DND-41 (cell line): Measurements from ENCODE around the gene SPRY2.
"Not testable (repeated sequence)": the region's sequence is repeated elsewhere in the genome, so short reads cannot be mapped to it uniquely, and the experiment has no call there.

Source experiments
- ATAC-seq: fragments of 200-7000 bp; cut with Tn5 transposase; 3 replicates; pipeline ENCODE4 v1.9.1; 2021; ENCODE audit warnings: low read depth; ENCODE audit not compliant: insufficient read depth
- DNase-seq: peaks from one replicate; pipeline ENCODE4 v3.0.0-alpha.2; 2020
- H2AFZ ChIP-seq: 2 replicates; pipeline ENCODE4 v1.6.0; 2012; ENCODE audit warnings: low read depth, low read length
- H3K27ac ChIP-seq: 2 replicates; pipeline ENCODE4 v1.5.1; 2012; ENCODE audit warnings: low read length, inconsistent platforms
- H3K27me3 ChIP-seq: fragments of 200-600 bp; sonication (generic); 2 replicates; pipeline ENCODE4 v1.6.0; 2012; ENCODE audit warnings: low read length, mild to moderate bottlenecking, inconsistent platforms; ENCODE audit not compliant: insufficient read depth, poor library complexity
- H3K36me3 ChIP-seq: 2 replicates; pipeline ENCODE4 v1.5.1; 2012; ENCODE audit warnings: low read length, inconsistent platforms; ENCODE audit not compliant: insufficient read depth
- H3K4me1 ChIP-seq: 2 replicates; pipeline ENCODE4 v1.5.1; 2012; ENCODE audit warnings: mild to moderate bottlenecking, low read length; ENCODE audit not compliant: insufficient read depth
- H3K4me2 ChIP-seq: 2 replicates; pipeline ENCODE4 v1.6.0; 2012; ENCODE audit warnings: mild to moderate bottlenecking, moderate library complexity, low read length, inconsistent platforms; ENCODE audit not compliant: insufficient read depth
- H3K4me3 ChIP-seq, 2 experiments: fragments of 200-600 bp in 1 of 2; shearing (Covaris generic) in 1 of 2; 2 replicates each; pipeline ENCODE4 v1.5.1; 2012 to 2016; ENCODE audit warnings: inconsistent platforms in 2 of 2, low read length in 2 of 2, mild to moderate bottlenecking in 2 of 2, low read depth in 1 of 2, moderate library complexity in 1 of 2
- H3K79me2 ChIP-seq: 2 replicates; pipeline ENCODE4 v1.6.0; 2012; ENCODE audit warnings: low read length, inconsistent platforms; ENCODE audit not compliant: insufficient read depth
- H3K9ac ChIP-seq: 2 replicates; pipeline ENCODE4 v1.6.0; 2012; ENCODE audit warnings: low read depth, mild to moderate bottlenecking, inconsistent platforms, low read length, moderate library complexity
- H3K9me3 ChIP-seq: 2 replicates; pipeline ENCODE4 v1.5.1; 2012; ENCODE audit warnings: low read length, moderate library complexity, mild to moderate bottlenecking, inconsistent platforms; ENCODE audit not compliant: insufficient read depth, severe bottlenecking
- H4K20me1 ChIP-seq: 2 replicates; pipeline ENCODE4 v1.6.0; 2012; ENCODE audit warnings: low read length; ENCODE audit not compliant: insufficient read depth
- CTCF ChIP-seq: IDR thresholded peaks from 2 replicates; pipeline ENCODE4 v1.5.1; 2012; ENCODE audit warnings: borderline replicate concordance, low read length, moderate library complexity, mild to moderate bottlenecking; ENCODE audit not compliant: poor library complexity, severe bottlenecking; ENCODE audit errors: extremely low read depth
- EZH2 ChIP-seq: IDR thresholded peaks from 3 replicates; pipeline ENCODE4 v1.6.1; 2012; ENCODE audit warnings: borderline replicate concordance, low read depth, mild to moderate bottlenecking, moderate library complexity, low read length, inconsistent platforms; ENCODE audit not compliant: severe bottlenecking

SPRY2 gene

DNA sequence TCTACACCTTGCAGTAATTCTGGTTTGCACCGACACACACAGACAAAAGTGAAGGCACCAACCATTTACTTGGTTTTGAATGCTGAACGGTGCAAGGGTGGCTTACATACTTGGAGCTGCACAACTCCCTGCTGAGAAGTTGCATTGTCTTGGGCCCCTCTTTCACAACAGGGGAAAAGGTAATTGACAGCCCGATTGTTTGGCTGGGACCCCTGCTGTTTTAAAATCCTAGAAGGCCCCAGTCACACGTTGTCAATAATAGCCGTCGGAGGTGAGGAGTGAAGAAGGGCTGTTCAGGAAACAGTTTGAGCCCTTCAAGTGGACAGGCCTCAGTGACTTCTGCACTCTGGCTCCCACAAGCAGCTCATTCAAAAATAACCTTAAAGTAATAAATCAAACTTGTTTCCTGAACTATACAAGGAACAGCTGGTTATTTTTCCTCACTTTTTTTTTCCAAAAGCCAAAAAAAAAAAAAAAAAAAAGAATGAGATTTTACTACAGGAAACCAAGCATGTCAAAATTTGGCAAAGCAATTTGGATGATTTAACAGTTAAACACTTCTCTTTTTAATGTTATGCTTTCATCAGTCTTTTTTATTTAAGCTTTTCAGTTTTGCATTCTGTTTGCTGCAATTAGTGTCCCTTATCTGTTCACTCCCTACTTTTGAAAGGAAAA, 19.0 kb upstream of the SPRY2 start:
- no peak overlapping the region for H3K9ac ChIP-seq
- no peak for TF ChIP-seq CTCF
- TF ChIP-seq EZH2 = no peak
- no peaks in the 10 kb centered on the region for H3K36me3 ChIP-seq
- H3K27me3 ChIP-seq = no peaks in the 10 kb centered on the region
- no peaks in the 10 kb centered on the region for H4K20me1 ChIP-seq
- no peak for ATAC-seq
- H3K4me1 ChIP-seq = no peaks in the 10 kb centered on the region
- H3K79me2 ChIP-seq = no peaks in the 10 kb centered on the region
- H3K9me3 ChIP-seq = no peaks in the 10 kb centered on the region
- no peak overlapping the region for H3K4me3 ChIP-seq
- no peak for DNase-seq
- no peak overlapping the region for H2AFZ ChIP-seq
- no peak overlapping the region for H3K27ac ChIP-seq
- no peak overlapping the region for H3K4me2 ChIP-seq

- ATAC-seq = no peak
- DNase-seq = no peak
- Histone ChIP-seq H3K79me2 (no peaks in the 10 kb centered on the region), H3K9me3 (no peaks in the 10 kb centered on the region), H3K4me1 (no peaks in the 10 kb centered on the region), H4K20me1 (no peaks in the 10 kb centered on the region), H3K27ac (no peak overlapping the region), H3K27me3 (no peaks in the 10 kb centered on the region), H3K36me3 (no peaks in the 10 kb centered on the region), H3K4me3 (no peak overlapping the region), H3K9ac (no peak overlapping the region), H3K4me2 (no peak overlapping the region), H2AFZ (no peak overlapping the region)
- TF ChIP-seq CTCF = no peak
- no peak for TF ChIP-seq EZH2
These were observed 18.5 kb upstream of the SPRY2 start for GRCh38 chr13:80359414-80359777.

- not testable (repeated sequence) for DNase-seq, H4K20me1 ChIP-seq, H3K27ac ChIP-seq, H3K27me3 ChIP-seq, H3K79me2 ChIP-seq, H3K9ac ChIP-seq, H3K4me2 ChIP-seq, ATAC-seq, H2AFZ ChIP-seq, H3K4me3 ChIP-seq, H3K9me3 ChIP-seq, H3K4me1 ChIP-seq, H3K36me3 ChIP-seq
- TF ChIP-seq CTCF = peak; percentile 22
These were observed 14.7 kb upstream of the SPRY2 start for GRCh38 chr13:80355496-80356094.
